Activated CD4-positive, alpha-beta T cell treated with anti-CD3 and anti-CD28 coated beads, Interleukin-2, amount 50 U/mL, for 4 hours (primary cell): ENCODE measurements around the gene DTNA.

ENCODE experiments used
- DNase-seq, 2 experiments: peaks; one replicate each; pipeline ENCODE4 v3.0.0-alpha.2; 2020

DTNA gene

GRCh38 chr18:34773961-34774766, 64.1 kb downstream of the DTNA start:
- DNase-seq, result no peak

- DNase-seq, result no peak
Measured at GRCh38 chr18:34775461-34775860, 65.4 kb downstream of the DTNA start.

DNA sequence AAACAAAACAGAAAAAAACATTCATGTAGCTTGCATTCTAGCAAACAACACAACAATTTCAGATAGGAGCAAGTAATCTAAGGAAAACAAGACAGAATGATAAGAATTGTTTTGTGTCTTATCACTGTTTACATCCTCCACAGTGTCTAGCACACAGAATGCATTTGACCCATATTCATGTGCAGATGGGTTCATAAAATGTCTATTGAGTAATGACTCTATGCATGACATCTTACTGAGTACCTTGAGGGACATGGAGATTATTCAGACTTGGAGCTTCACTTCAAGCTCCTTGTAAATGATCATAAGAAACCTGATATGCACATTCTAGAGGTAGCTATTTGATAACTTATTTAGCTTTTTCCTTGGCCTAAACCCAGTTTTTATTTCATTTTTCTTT, 69.0 kb downstream of the DTNA start:
- no peak for DNase-seq

DNA sequence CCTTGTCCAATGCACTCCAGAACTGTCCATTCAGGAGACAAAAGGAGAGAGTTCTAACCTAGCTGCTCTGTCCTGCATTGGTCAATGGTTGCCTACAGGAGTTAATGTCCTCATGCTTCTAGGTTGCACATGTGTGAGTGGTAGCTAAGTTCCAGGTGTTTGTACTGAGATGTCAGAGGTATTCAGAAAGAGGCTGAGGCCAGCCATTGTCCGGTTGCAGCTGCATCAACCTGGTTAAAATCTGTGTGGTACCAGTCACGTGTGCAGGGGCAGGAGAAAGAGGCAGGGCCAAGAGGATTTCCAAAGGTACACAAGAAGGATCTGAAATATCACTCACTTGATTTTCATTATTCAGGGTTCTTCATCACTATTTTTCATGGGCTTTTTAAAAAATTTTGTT, 70.8 kb downstream of the DTNA start:
- no peak for DNase-seq

- no peak for DNase-seq
Measured at GRCh38 chr18:34783501-34783900, 73.4 kb downstream of the DTNA start.

DNA sequence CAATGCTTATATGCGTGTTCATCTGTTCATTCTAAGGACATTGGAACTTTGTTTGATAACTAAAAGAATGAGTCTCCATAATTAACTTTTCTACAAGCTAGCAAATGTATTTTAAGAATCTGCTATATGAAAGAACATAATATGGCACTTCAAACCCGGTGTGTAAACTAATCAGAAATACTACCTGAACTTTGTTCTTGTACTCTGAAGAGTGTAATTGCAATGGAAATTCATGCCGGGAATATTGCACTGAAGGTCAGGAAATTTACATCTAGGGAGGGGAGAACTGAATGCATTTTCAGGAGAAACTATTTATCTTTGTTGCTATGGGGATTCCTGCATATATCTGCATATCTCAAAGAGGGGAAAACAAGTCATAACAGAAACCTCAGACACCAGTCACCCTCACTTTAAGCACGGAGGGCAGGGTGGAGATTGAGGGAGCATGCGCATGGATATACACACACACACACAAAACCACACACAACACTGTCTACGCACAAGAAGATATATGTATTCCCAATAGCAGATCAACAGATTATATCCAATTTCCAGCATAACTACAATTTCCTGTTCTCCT, 76.2 kb downstream of the DTNA start:
- DNase-seq, result no peak

GRCh38 chr18:34787931-34788532, 77.9 kb downstream of the DTNA start:
- peak in 1 of 2 experiments; percentile 2 for DNase-seq

DNA sequence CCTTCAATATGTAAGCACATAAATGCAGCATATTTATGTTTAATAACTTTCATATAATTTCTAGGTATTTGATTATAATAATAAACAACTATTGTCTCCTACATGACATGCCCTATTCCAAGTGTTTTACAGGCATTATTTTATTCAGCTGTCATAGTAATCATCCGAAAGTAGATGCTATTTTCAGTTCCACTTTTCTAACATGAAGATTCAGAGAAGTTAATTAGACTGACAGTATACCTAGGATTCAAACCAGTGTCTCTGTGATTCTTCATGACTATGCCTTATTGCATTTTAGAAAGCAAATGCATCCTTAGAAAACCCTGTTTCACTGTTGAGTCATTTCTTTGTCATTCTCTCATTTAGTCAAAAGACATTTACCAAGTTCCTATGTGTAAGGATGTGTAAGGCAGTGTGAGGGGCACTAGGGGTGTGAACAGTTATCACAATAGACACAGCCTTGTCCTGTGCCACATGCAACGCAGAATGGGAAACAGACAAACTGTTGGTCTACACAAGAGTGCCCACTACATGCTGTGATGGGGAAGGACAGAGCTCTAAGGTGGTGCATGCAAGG, 79.8 kb downstream of the DTNA start:
- no peak for DNase-seq

DNA sequence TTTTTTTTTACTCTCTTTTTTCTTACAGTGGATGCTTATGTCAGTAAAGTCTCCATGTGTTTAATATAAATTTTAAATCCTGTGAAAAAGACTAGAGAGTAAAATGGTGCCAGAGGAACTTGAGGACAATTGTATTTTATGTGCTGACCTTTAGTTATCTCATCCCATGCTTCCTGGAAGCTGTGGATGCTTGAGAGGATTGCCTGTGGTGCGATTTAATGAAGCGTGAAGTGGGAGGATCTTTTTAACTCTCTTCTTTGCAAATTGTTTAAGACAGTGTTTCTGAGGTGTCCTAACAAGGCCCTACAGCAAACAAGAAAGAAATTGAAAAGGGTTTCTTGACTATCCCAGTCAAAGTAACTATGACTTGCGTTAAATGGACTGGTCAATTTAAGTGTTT, 84.2 kb downstream of the DTNA start:
- DNase-seq, result no peak

DNA sequence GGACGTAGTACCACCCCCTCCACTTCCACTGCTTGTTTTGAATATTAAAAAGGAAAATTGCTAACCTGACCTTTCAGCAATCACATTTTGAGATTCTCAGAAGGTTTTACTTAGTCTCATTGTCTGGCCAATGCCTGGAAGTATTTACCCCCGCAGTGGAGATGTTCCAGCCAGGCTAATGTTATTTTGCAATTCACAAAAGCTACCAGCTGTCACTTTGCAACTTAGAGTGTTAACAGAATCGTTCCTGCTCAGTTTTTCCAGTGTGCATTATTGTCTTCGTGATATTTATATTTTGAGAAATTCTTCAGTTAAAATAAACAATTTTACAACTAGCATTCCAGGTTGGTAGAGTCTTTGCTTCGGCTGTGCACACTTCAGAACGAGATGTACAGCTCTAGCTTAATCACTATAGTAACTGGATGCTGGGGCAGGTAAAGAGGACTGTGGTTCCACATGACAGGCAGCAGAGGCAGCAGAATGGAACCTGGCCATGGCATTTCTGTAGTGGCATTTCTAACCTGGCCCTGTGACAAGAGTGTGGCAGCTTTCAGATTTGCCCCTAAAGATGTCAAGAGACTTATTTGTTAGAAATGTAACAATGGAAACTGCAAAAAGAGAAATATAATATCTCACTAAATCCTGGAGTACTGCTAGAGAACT, 85.1 kb downstream of the DTNA start:
- DNase-seq, result no peak

DNA sequence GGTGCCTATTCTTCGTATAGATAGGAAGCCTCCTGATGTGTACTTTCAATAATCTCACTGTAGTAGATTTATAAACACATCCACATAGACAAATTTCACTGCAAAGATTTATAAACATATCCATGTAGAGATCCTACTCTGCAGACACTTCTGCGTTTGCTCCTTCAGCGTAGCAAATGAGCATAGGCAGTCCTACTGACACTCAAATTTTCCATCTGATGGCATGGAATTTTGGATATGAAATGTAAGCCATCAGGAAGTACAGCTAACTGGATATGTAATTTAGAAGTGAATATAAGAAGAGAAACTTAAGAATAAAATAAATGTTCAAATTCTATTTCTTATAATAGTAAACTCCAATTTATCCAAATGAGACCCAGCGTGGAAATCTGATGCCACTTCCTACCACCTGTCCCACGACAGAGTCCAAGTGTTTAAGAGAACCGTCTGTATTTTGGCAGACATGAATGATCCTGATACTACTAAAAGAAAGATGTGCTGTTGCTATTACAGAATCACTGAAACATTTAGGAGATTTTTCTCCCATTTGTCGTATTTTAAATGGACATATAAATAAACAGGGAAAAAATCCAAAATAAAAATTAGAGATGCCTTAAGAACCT, 86.0 kb downstream of the DTNA start:
- no peak for DNase-seq

DNA sequence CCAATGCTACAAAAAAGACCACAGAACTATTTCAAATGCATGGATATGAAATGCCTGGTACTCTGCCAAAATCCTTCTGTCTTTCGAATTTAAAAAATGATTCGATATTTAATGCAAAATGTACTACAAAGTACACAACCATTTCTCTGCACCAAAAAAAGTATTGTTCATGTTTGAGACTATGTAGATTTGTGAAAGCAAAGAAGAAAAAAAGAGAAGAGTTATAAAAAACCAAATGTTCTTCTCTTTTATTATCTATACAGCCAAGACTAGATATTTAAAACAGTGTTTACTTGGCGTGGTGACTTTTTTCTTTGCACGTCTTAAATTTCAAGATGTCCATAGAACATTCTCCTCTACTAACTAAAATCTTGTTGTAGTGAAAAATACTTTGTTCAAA, 89.2 kb downstream of the DTNA start:
- no peak for DNase-seq

DNA sequence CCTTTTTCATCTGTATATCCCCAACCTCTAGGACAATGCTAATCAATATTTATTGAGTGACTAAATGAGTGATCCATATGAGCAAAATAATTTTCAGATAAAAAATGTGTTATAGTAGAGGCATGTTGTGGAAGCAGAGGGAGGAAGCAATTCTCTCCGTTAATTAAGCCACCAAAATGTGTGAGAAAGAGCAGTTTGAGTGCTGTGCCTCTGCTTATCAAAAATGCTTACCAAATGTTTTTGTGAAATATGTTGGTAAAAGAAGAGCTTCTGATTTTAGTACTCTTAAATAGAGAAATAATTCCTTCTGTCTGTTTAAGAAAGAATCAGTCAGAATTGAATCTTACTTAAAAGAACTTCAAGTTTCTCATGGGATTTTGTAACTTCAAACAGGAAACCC, 90.3 kb downstream of the DTNA start:
- no peak for DNase-seq

DNA sequence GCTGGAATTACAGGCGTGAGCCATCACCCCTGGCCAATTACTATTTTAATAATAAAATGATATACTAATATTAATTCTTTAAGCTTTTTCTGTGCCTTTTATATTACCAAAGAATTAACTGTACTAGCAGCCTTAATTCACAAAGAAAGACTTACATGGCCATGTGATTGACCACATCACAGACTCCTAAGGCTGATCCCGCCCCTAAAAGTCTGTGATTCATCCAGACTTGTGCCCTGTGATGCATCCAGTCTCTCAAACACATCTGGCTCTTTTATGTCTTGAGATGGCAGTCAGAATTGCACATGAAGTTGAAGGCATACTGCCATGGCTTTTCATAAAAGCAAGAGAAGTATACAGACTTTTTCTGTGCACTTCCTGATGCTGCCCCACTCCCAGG, 91.7 kb downstream of the DTNA start:
- no peak for DNase-seq

DNA sequence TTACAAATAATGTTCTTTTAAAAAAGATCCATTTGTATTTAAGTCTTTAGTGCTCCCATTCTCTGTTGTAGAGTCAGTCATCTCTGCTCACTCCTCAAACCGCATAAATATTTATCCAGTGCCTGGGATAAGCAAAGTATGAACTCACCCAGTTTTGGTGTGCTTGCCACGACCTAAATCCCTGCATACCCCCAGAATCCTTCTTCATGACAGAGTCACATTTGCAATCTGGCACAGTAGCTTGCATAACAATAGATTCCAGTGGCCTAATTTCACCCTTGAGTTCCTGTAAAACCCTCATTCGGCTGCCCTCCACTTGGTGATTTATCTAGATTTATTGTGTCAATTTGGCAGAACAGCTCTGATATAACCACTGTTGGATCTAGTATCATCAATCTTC, 92.9 kb downstream of the DTNA start:
- DNase-seq, result no peak

DNA sequence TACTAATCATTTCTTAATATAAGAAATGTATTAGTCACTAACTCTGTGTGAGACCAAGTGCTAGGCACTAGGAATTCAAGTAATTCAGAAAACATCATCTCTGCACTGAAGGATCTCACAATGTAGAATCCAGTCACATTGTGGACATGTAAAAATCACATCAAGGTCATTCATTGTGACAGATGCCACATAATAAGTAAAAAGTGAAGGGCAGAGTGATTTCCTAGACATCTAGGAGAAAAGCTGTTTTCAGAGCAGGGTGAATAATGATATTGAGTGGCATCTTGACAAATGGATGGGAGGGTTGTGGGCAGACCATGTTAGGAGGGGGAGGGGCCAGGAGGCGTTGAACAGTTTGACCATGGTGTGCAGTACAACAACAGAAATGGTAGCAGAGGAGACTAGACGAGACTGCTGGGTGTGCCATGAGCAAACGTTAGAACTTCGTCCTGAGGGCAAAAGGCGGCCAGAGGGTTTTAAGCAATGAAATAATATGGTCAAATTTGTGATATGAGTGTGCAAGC, 93.8 kb downstream of the DTNA start:
- no peak for DNase-seq

DNA sequence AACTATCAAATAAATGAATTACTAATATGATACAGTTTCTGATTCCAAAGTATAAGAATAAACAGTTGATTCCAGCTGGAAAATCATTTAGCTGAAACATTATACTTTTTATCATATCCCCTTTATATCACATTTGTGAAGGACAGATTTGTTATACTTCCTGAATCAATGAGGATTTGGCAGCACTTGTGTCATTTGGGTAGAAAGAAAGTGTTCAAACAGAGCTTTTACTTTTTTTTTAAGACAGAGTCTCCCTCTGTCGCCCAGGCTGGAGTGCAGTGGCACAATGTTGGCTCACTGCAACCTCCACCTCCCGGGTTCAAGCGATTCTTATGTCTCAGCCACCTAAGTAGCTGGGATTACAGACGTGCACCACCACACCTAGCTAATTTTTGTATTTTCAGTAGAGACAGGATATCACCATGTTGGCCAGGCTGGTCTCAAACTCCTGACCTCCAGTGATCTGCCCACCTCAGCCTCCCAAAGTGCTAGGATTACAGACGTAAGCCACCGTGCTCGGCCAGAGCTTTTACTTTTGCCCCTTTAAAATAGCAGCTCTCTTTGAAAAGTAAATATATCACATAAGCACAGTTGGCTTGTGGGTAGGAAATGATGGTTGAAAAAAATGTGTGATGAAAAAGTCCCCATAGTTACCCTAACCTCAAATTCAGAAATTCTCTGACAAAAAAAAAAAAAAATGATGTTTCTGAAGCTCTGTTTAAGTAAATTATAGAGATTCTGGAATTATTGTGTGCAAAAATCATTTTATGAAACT, 95.2 kb downstream of the DTNA start:
- no peak for DNase-seq

DNA sequence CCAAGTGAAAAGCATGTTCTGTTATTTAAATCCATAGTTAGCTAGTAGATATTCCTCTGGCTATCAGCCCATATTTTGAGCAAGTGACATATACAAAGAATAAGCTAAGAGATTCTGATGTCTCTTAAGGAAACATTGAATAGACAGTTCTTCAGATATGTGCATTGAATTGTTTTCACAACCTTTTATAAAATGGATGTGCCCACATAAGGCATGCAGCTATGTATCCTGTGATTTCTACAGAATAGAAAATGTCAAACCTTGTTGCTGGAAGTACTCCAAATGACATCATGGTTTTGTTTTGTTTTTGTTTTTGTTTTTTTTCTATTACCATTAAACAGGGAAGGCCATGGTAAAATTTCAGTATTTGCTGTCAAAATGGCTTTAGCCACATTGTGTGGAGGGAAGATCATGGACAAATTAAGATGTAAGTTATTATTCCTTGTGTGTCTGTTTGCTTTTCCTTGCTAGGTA, 95.8 kb downstream of the DTNA start:
- DNase-seq, result no peak

- no peak for DNase-seq
Measured at GRCh38 chr18:34806527-34806926, 96.4 kb downstream of the DTNA start.

- no peak for DNase-seq
Measured at GRCh38 chr18:34807106-34807796, 97.2 kb downstream of the DTNA start.

- no peak for DNase-seq
Measured at GRCh38 chr18:34808389-34808788, 98.3 kb downstream of the DTNA start.
